ENCODE measurements around the gene SDK2.
A peak's percentile ranks its signal among the peaks of the same experiment; 100 is the strongest.
"Not testable (repeated sequence)": the region's sequence is repeated elsewhere in the genome, so short reads cannot be mapped to it uniquely, and the experiment has no call there.

The SDK2 gene

DNA sequence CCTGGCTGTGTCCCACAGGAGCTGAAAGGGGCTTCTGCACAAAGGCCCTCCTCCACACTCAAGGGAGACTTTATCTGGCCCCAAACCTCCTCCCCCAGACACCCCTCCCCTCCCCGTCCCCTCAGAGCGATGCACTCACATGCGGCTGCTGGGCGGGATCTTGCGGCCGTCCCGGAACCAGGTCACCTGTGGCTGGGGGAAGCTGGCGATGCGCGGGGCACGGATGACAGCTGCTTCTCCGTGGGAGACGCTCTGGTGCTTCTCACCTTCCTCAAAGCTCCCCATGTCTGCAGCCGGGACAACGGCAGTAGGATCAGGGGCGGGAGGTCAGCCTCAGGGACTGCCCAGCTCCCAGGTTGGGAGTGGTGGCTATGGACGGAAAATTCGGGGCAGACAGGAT is 188.5 kb downstream of the SDK2 start:
- no peak overlapping the region for H2BK5ac ChIP-seq (ENCODE audit: low read length)
- no peak overlapping the region for H3K4me2 ChIP-seq (ENCODE audit: insufficient read depth, low read length, poor library complexity, severe bottlenecking)
- no peaks in the 10 kb centered on the region for H3K27me3 ChIP-seq (ENCODE audit: control insufficient read depth in 3 of 3, insufficient read depth in 3 of 3, low read depth in 1 of 3, low read length in 3 of 3)
- H4K8ac ChIP-seq (ENCODE audit: low read depth, low read length): no peak overlapping the region
- H3K4me1 ChIP-seq (ENCODE audit: control insufficient read depth in 2 of 2, insufficient read depth in 1 of 2, low read depth in 1 of 2, low read length in 2 of 2): no peaks in the 10 kb centered on the region
- no peak overlapping the region for H3K27ac ChIP-seq (replicated peaks; ENCODE audit: low read length)
- peak overlapping the region; percentile 48 for H3K18ac ChIP-seq (ENCODE audit: low read length)
- H3K9me3 ChIP-seq (replicated peaks in 1 of 2; ENCODE audit: control insufficient read depth in 2 of 2, insufficient read depth in 1 of 2, low read depth in 1 of 2, low read length in 2 of 2): peaks cover 4 to 10% of the 10 kb centered on the region in 2 donors
- no peak overlapping the region for H2BK15ac ChIP-seq (ENCODE audit: low read length)
- H3K4me3 ChIP-seq (ENCODE audit: low read length in 2 of 2): peak overlapping the region in 1 of 2 donors; percentile 27
- H2BK120ac ChIP-seq (ENCODE audit: low read depth, low read length): no peak overlapping the region
- no peak overlapping the region for H2AK5ac ChIP-seq (ENCODE audit: low read depth, low read length)
- H3K4ac ChIP-seq (ENCODE audit: low read length): no peak overlapping the region
- no peak overlapping the region for H2BK12ac ChIP-seq (ENCODE audit: low read length)
- H3K23ac ChIP-seq (ENCODE audit: low read depth, low read length, poor library complexity): no peak overlapping the region
- no peak overlapping the region for H3K9ac ChIP-seq (ENCODE audit: low read depth, low read length, poor library complexity)
- H4K91ac ChIP-seq (ENCODE audit: low read depth, low read length, poor library complexity): no peak overlapping the region
- DNase-seq (ENCODE audit: low spot score): no peak
- no CpG with 5 or more reads among the region's 18 CpGs for WGBS, 2 donors (ENCODE audit: extremely low coverage in 2 of 2, insufficient read length in 2 of 2, insufficient replicate concordance in 1 of 2)
- H2AFZ ChIP-seq (ENCODE audit: low read length): no peak overlapping the region
- peaks cover 13 to 14% of the 10 kb centered on the region in 2 donors for H3K36me3 ChIP-seq (replicated peaks in 1 of 2; ENCODE audit: control insufficient read depth in 2 of 2, insufficient read depth in 2 of 2, low read length in 2 of 2)
- H3K79me1 ChIP-seq (ENCODE audit: low read depth, low read length): no peaks in the 10 kb centered on the region
- no peak overlapping the region for H3K14ac ChIP-seq (ENCODE audit: low read length)

DNA sequence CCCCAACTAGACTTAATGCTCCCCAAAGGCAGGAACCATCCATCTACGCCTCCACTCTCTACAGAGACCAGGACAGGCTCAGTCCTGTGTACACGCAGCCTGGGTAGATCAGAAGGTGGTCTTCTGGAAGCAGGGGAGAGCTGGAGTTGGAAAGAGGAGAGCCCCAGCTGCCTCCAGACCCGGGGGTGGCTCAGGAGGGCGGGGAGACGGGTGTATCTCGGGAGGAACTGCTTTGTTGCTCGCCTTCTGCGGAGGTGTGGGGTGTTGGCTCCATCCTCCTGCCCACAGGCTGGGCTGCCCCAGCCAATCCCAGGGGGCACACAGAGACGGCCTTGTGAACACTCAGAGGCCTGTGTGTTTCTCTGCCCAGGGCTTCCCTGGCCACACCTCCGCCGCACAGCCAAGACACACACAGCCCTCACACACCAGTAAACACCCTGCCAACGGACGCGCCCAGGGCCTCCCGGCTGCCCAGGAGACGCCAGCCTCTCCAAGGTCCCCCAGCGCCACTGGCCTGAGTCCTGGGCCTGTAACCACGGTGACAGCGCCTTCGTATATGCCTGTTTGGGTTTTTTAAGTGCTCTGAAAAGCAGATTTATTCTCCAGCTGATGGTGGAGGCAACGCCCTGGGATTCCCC is 189.1 kb downstream of the SDK2 start:
- Histone ChIP-seq H2AK5ac (ENCODE audit: low read depth, low read length) (no peak overlapping the region), H3K18ac (ENCODE audit: low read length) (no peak overlapping the region), H3K4me3 (ENCODE audit: low read length in 2 of 2) (no peak overlapping the region), H2BK120ac (ENCODE audit: low read depth, low read length) (no peak overlapping the region), H3K4me1 (ENCODE audit: control insufficient read depth in 2 of 2, insufficient read depth in 1 of 2, low read depth in 1 of 2, low read length in 2 of 2) (no peaks in the 10 kb centered on the region), H4K8ac (ENCODE audit: low read depth, low read length) (no peak overlapping the region), H2BK12ac (ENCODE audit: low read length) (no peak overlapping the region), H3K27ac (replicated peaks; ENCODE audit: low read length) (no peak overlapping the region), H2BK15ac (ENCODE audit: low read length) (no peak overlapping the region), H3K36me3 (replicated peaks in 1 of 2; ENCODE audit: control insufficient read depth in 2 of 2, insufficient read depth in 2 of 2, low read length in 2 of 2) (peaks cover 14 to 15% of the 10 kb centered on the region in 2 donors), H3K9me3 (replicated peaks in 1 of 2; ENCODE audit: control insufficient read depth in 2 of 2, insufficient read depth in 1 of 2, low read depth in 1 of 2, low read length in 2 of 2) (peaks cover 4 to 10% of the 10 kb centered on the region in 2 donors), H3K9ac (ENCODE audit: low read depth, low read length, poor library complexity) (no peak overlapping the region), H3K23ac (ENCODE audit: low read depth, low read length, poor library complexity) (peak overlapping the region; percentile 59), H2AFZ (ENCODE audit: low read length) (no peak overlapping the region), H3K14ac (ENCODE audit: low read length) (peak overlapping the region; percentile 43), H3K4me2 (ENCODE audit: insufficient read depth, low read length, poor library complexity, severe bottlenecking) (no peak overlapping the region), H2BK5ac (ENCODE audit: low read length) (no peak overlapping the region), H3K79me1 (ENCODE audit: low read depth, low read length) (no peaks in the 10 kb centered on the region), H4K91ac (ENCODE audit: low read depth, low read length, poor library complexity) (no peak overlapping the region), H3K4ac (ENCODE audit: low read length) (no peak overlapping the region), H3K27me3 (ENCODE audit: control insufficient read depth in 3 of 3, insufficient read depth in 3 of 3, low read depth in 1 of 3, low read length in 3 of 3) (no peaks in the 10 kb centered on the region)
- DNase-seq (ENCODE audit: low spot score): no peak
- no CpG with 5 or more reads among the region's 21 CpGs for WGBS, 2 donors (ENCODE audit: extremely low coverage in 2 of 2, insufficient read length in 2 of 2, insufficient replicate concordance in 1 of 2)

DNA sequence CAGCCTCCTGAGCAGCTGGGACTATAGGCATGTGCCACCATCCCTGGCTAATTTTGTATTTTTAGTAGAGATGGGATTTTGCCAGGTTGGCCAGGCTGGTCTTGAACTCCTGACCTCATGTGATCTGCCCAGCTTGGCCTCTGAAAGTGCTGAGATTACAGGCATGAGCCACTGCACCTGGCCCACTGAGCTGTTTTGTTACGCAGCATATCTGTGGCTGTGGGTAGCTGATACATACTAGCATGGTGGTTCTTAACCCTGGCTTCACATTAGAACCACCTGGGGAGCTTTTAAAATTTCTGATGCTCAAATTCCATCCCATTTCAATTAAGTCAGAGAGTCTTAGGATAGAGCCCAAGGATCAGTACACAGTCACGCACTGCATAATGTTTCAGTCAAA is 190.8 kb downstream of the SDK2 start:
- H3K9ac ChIP-seq (ENCODE audit: low read depth, low read length, poor library complexity); H3K23ac ChIP-seq (ENCODE audit: low read depth, low read length, poor library complexity); H3K4me1 ChIP-seq (ENCODE audit: control insufficient read depth in 2 of 2, insufficient read depth in 1 of 2, low read depth in 1 of 2, low read length in 2 of 2); DNase-seq (ENCODE audit: low spot score); H2BK120ac ChIP-seq (ENCODE audit: low read depth, low read length); H2BK12ac ChIP-seq (ENCODE audit: low read length); H4K8ac ChIP-seq (ENCODE audit: low read depth, low read length); H3K79me1 ChIP-seq (ENCODE audit: low read depth, low read length); H4K91ac ChIP-seq (ENCODE audit: low read depth, low read length, poor library complexity); H2AFZ ChIP-seq (ENCODE audit: low read length); H3K9me3 ChIP-seq (replicated peaks in 1 of 2; ENCODE audit: control insufficient read depth in 2 of 2, insufficient read depth in 1 of 2, low read depth in 1 of 2, low read length in 2 of 2); H3K27ac ChIP-seq (replicated peaks; ENCODE audit: low read length); H3K27me3 ChIP-seq (ENCODE audit: control insufficient read depth in 3 of 3, insufficient read depth in 3 of 3, low read depth in 1 of 3, low read length in 3 of 3); H3K4me2 ChIP-seq (ENCODE audit: insufficient read depth, low read length, poor library complexity, severe bottlenecking); H3K14ac ChIP-seq (ENCODE audit: low read length); H3K4ac ChIP-seq (ENCODE audit: low read length); H3K18ac ChIP-seq (ENCODE audit: low read length); H2BK5ac ChIP-seq (ENCODE audit: low read length); H3K4me3 ChIP-seq (ENCODE audit: low read length in 2 of 2); H2BK15ac ChIP-seq (ENCODE audit: low read length); H2AK5ac ChIP-seq (ENCODE audit: low read depth, low read length): not testable (repeated sequence)
- peaks cover 15% of the 10 kb centered on the region in 2 donors for H3K36me3 ChIP-seq (replicated peaks in 1 of 2; ENCODE audit: control insufficient read depth in 2 of 2, insufficient read depth in 2 of 2, low read length in 2 of 2)
- no CpG with 5 or more reads among the region's 2 CpGs for WGBS, 2 donors (ENCODE audit: extremely low coverage in 2 of 2, insufficient read length in 2 of 2, insufficient replicate concordance in 1 of 2)

DNA sequence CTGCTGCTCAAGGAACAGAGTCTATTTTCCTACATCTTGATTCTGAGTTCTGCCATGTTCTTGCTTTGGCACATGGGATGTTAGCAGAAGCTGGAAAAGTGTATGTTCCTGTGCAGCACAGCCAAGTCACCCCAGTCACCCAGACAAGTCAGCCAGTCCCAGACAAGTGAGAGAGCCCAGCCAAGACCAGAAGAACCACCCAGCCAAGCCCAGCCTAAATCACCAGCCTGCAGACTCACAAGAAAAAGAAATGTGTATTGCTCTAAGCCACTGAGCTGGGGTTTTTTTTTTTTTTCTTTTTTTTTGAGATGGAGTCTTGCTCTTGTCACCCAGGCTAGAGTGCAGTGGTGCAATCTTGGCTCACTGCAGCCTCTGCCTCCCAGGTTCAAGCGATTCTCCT is 191.2 kb downstream of the SDK2 start:
- Histone ChIP-seq H3K23ac (ENCODE audit: low read depth, low read length, poor library complexity) (no peak overlapping the region), H3K27me3 (ENCODE audit: control insufficient read depth in 3 of 3, insufficient read depth in 3 of 3, low read depth in 1 of 3, low read length in 3 of 3) (no peaks in the 10 kb centered on the region), H3K4ac (ENCODE audit: low read length) (no peak overlapping the region), H3K36me3 (replicated peaks in 1 of 2; ENCODE audit: control insufficient read depth in 2 of 2, insufficient read depth in 2 of 2, low read length in 2 of 2) (peaks cover 15% of the 10 kb centered on the region in 2 donors), H4K91ac (ENCODE audit: low read depth, low read length, poor library complexity) (no peak overlapping the region), H3K9me3 (replicated peaks in 1 of 2; ENCODE audit: control insufficient read depth in 2 of 2, insufficient read depth in 1 of 2, low read depth in 1 of 2, low read length in 2 of 2) (peaks cover 0 to 8% of the 10 kb centered on the region in 2 donors), H3K14ac (ENCODE audit: low read length) (no peak overlapping the region), H2BK15ac (ENCODE audit: low read length) (no peak overlapping the region), H3K27ac (replicated peaks; ENCODE audit: low read length) (no peak overlapping the region), H3K4me1 (ENCODE audit: control insufficient read depth in 2 of 2, insufficient read depth in 1 of 2, low read depth in 1 of 2, low read length in 2 of 2) (no peaks in the 10 kb centered on the region), H4K8ac (ENCODE audit: low read depth, low read length) (peak overlapping the region; percentile 43), H2BK5ac (ENCODE audit: low read length) (no peak overlapping the region), H2AK5ac (ENCODE audit: low read depth, low read length) (no peak overlapping the region), H3K18ac (ENCODE audit: low read length) (no peak overlapping the region), H2BK120ac (ENCODE audit: low read depth, low read length) (no peak overlapping the region), H2BK12ac (ENCODE audit: low read length) (no peak overlapping the region), H3K9ac (ENCODE audit: low read depth, low read length, poor library complexity) (peak overlapping the region; percentile 9), H3K4me2 (ENCODE audit: insufficient read depth, low read length, poor library complexity, severe bottlenecking) (no peak overlapping the region), H3K79me1 (ENCODE audit: low read depth, low read length) (no peaks in the 10 kb centered on the region), H2AFZ (ENCODE audit: low read length) (no peak overlapping the region), H3K4me3 (ENCODE audit: low read length in 2 of 2) (peak overlapping the region in 1 of 2 donors; percentile 22)
- no peak for DNase-seq (ENCODE audit: low spot score)
- no CpG with 5 or more reads among the region's 1 CpG for WGBS, 2 donors (ENCODE audit: extremely low coverage in 2 of 2, insufficient read length in 2 of 2, insufficient replicate concordance in 1 of 2)

Data from neuronal stem cell (in vitro differentiated cells).